Stimulated activated CD8-positive, alpha-beta memory T cell treated with anti-CD3 and anti-CD28 coated beads, Interleukin-2, amount 100 ng/mL, for 48 hours (primary cell): ENCODE measurements around the gene MEF2C.

Experiments
- DNase-seq, 2 donors: peaks; one replicate each; pipeline ENCODE4 v3.0.0-alpha.2; 2020; ENCODE audit warnings: low read depth in 2 of 2

The MEF2C gene

DNA sequence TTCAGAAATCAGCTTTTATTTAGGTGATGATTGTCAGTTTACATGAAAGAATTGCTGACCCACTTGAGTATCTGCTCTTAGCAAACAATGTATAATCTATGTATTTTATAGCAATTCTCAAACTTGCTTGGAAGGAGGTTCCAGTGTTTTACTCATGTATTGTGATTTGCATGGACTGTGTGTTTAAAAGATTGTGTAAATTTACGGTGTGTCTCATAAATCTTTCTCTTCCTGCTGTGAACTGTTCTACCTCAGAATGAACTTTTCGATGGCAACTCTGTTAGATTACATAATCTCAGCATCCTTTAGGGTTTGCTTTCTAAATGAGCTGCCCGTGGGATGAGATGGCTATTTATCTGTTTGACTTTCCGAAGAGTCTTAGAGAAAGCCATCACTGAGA, 122.5 kb downstream of the MEF2C start:
- no peak for DNase-seq

GRCh38 chr5:88758591-88758990, 124.4 kb downstream of the MEF2C start:
- no peak for DNase-seq

DNA sequence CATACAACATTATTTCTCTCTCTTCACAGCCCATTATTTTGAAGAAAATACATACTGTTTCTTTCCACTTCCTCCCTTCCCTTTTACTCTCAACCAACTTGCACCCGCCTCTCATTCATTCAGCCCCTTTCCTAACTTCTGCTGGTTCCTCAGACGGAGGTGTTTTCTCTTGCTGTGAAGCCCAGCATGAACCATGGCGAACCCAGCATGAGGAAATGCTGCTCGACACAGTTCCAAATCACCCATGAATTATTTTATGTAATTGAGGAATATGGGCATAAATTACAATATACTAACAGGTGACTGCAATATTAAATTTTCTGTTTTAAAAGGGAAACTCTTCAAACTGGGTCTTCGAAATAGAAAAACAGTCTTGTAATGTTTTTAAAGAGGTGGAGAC, 124.8 kb downstream of the MEF2C start:
- DNase-seq = no peak

GRCh38 chr5:88756953-88757352, 126.0 kb downstream of the MEF2C start:
- no peak for DNase-seq

GRCh38 chr5:88748666-88749065, 134.3 kb downstream of the MEF2C start:
- DNase-seq = no peak

- DNase-seq = no peak
Observed at GRCh38 chr5:88746438-88746882, 136.5 kb downstream of the MEF2C start.

DNA sequence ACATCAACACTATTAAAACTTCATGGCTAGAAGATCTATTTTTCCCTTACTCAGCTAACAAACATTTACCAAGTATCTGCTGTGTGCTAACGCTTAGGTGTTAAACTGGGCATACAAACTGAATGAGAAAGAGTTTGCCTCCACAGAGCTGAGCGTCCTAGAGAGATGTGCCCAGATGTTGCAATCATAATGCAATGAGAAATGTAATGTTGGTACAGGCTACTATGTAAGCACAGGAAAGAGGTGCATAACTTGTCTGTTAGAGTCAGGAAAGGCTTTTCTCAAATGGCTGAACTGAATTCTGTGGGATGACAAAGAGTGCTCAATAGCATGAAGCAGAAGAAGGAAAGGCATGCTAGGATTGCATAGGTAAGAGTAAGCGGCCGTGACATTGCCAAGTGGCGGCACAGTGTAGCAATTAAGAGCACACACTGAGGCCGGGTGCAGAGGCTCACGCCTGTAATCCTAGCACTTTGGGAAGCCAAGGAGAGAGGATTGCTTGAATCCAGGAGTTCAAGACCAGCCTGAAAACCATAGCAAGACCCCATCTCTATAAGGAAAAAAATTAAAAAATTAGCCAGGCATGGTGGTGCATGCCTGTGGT, 137.8 kb downstream of the MEF2C start:
- no peak for DNase-seq

- DNase-seq = no peak
Observed at GRCh38 chr5:88743231-88743834, 139.7 kb downstream of the MEF2C start.

DNA sequence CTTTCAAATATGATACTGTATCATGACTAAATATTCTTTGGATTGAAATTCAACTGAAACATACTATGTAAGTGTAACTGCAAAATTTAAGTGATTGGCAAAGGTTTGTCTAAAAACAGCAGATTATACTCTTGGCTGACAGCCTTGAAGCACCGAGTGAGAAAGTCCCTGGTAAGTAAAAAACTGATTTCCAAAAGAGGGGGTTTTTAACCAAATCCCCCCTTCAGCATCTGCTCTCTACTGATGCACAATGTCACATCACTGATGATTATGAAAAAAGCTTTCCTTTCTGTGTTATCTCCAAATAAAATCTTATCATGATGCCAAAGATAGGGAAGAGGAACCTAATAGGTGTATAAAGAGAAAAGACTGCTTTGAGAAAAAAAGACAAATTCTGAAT, 141.0 kb downstream of the MEF2C start:
- no peak for DNase-seq

- DNase-seq = no peak
Observed at GRCh38 chr5:88740604-88741185, 142.3 kb downstream of the MEF2C start.

DNA sequence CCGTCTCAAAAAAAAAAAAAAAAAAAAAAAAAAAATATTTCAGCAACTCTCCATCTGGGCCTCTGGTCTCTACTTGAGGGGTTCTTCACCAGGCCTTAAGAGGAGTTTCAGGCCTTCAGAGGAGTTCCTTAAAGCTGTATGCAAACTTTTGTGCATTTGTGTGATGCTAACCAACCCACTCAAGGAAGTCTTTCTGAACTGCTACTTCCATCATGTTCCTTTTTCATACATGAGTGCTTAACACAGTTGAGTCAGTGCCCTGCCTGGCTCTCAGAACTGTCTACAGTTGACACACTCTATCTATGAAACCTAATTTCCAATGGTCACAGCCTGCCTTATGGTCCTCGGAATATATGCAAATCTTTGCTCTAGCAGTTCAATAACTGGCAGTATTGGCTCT, 146.5 kb downstream of the MEF2C start:
- no peak for DNase-seq

DNA sequence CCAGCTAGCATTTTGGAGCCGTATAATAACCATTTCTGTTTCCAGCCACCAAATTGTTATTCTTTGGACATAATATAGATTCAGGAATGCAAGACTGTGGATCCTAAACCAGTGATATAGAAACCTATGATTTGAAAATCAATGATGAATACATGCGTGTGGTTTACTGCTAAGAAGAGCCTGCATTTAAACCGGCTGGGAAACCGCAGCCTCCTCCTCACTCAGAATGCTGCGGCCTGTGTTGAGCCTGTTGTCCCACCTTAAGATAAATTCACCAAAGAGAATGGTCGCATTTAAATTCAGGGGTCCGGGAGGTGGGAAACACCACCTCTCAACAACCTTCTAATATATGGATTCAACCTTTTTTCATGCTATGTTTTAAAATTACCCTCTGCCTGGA, 148.0 kb downstream of the MEF2C start:
- DNase-seq = no peak

GRCh38 chr5:88734191-88734640, 148.8 kb downstream of the MEF2C start:
- no peak for DNase-seq

DNA sequence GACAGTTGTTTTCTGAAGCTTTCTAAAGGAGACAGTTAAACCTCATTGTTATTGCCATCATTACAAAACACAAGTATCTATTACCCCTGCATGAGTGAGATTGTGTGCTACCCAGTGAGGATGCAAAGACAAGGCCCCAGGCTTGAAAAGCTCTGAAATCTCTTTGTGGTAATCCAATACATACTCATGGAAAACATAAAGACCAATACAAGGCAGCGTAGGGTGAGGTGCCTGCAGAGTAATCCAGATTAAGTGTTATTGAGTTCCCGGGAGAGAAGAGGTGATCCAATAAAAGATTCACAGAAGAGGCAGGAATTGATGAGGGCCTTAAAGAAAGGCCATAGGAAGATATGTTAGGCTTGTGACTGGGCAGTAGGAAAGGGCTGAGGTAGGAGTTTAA, 150.1 kb downstream of the MEF2C start:
- DNase-seq = no peak

DNA sequence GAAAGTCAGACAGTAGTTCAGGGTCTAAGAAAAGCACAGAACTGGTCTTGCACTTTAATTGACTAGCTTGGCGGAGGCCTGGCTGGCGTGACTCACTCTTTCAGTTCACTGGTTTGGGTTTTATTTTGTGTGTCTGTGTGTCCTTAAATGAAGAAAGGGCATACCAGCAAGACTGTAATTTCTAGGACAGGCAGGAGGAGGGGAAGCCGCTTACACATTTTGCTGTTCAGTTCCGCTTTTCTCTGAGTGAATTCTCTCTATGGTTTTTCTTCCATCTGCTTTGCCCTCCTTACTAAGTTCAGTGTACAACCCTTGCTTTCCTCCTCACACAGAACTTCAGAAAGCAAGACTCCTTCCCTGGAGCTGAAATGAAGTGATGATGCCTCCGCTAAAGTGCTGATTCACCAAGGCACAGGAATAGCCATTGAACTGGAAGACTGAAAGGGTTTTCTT, 150.8 kb downstream of the MEF2C start:
- DNase-seq = no peak

- no peak for DNase-seq
Observed at GRCh38 chr5:88729829-88730182, 153.2 kb downstream of the MEF2C start.

- DNase-seq = peak; percentile 8 to 18
Observed at GRCh38 chr5:88729084-88729828, 153.7 kb downstream of the MEF2C start.

DNA sequence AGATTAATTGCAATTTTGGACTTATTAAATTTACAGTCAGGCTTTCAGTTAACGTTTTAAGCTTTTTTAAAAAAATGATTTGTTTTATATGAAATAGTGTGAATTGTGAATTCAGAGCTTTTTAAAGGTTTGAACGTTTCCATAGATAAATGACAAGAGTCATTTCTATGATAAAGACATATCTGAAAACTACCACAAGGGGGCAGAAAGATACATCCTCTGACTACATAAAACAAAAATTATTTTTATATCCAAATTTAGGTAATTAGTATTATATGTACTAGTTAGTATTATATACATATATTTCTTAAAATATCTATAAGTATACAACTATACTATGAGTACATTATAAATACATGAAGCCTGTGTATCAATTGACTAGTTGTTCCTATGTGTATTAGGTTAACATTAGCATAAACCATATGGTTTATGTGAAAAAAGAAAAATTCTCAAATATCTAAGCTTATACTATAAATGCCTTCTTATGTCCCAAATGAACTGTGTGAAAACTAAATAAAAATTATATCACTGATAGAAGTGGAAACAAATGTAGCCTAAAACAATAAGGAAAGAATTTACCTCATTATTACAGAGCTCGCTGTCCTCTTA, 155.2 kb downstream of the MEF2C start:
- DNase-seq = no peak

DNA sequence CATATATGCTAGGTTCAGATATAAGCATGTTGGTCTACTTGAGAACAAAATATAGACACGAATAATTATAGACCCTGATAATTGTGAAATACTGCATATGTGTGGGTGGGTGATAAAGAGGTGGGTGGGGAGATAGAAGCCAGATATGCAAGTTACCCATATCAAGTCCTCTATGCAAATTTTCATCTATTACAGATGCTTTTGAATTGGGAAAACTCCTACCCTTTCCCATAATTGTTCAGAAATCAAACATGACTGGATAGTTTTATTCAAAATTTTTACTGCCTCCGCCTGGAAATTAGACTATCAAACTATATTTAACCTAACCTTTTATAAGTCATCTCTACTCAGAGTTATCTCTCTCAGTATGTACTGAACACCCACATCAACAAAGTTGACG, 157.5 kb downstream of the MEF2C start:
- DNase-seq = no peak

DNA sequence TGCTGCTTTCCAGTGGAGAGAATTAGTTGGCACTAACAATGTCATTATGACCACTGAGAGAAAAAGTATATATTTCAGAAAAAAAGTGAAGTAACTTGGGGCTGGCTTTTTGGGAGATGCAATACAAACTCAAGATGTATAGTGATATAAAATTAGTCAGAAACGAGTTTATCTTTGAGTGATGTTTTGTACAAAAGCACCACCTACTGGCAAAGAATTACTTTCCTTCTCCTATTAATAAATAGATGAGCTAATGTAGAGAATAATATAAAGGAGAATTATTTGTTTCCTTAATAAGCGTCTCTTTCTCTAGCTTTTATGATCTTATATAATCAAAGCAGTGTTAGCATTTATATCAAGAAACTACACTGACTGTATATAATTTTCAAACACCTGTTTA, 158.8 kb downstream of the MEF2C start:
- DNase-seq = no peak

DNA sequence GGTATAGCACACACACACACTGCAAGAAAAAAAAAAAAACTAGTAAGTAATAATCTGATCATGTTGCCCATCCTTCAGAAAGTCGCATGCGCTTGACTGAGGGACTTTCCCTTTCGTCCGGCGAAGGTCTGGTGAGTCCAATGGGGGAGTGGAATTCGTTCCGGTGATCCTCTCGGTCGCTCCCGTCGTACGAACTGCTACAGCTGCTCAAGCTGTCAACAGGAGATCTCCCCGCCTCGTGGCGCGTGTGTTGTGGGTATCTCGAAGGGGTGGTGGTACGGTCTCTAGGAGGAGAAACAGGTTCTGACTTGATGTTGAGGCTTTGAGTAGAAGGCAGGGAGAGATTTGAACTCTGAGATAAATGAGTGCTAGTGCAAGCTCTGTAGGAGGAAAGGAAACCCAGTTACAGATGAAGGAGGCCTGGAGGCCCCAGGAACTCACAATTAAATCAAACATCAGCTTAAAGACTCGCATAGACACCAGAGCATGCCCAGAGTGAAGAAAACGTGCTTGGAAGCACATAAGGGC, 160.4 kb downstream of the MEF2C start:
- no peak for DNase-seq

DNA sequence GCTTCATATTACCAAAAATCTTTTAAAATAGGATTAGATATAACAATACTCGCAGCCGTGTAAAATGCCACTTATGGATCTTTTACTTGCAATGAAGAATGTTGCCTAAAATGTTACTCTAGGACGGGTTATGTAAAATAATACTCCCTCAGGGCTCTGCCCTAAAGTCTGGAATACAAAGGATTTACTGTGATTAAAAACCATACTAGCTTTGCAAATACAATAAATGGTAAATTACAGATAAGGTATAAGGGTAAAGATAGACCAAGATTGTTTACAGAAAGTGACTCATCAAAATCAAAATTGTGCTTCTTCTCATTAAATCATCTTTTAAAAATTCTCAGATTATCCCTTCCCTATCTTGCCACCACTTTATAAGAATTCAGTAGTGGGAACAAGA, 163.6 kb downstream of the MEF2C start:
- DNase-seq = no peak
